Glutamatergic neuron (in vitro differentiated cells): ENCODE data around the gene FTHL17. TPM values are rescaled to one million over a fixed set of nuclear protein-coding genes. Genes with fewer than 3 reads are reported as not detected.

Experiments
- DNase-seq: peaks from one replicate; pipeline ENCODE4 v3.0.0; 2022
- H3K27ac Mint-ChIP-seq: one replicate; pipeline ENCODE4 v1.8.0; 2020; ENCODE audit warnings: mild to moderate bottlenecking, mixed read lengths, inconsistent platforms; ENCODE audit not compliant: unreplicated experiment
- H3K27me3 Mint-ChIP-seq: one replicate; pipeline ENCODE4 v1.8.0; 2020; ENCODE audit warnings: mild to moderate bottlenecking, moderate library complexity, mixed read lengths, inconsistent platforms; ENCODE audit not compliant: unreplicated experiment
- H3K36me3 Mint-ChIP-seq: one replicate; pipeline ENCODE4 v1.8.0; 2020; ENCODE audit warnings: mild to moderate bottlenecking, mixed read lengths, inconsistent platforms; ENCODE audit not compliant: unreplicated experiment
- H3K4me1 Mint-ChIP-seq: one replicate; pipeline ENCODE4 v1.8.0; 2020; ENCODE audit warnings: mild to moderate bottlenecking, low read depth, mixed read lengths, inconsistent platforms; ENCODE audit not compliant: unreplicated experiment
- H3K4me3 Mint-ChIP-seq: one replicate; pipeline ENCODE4 v1.8.0; 2020; ENCODE audit warnings: mild to moderate bottlenecking, mixed read lengths, inconsistent platforms; ENCODE audit not compliant: unreplicated experiment
- H3K9me3 Mint-ChIP-seq: one replicate; pipeline ENCODE4 v1.8.0; 2020; ENCODE audit warnings: mild to moderate bottlenecking, moderate library complexity, mixed read lengths, inconsistent platforms; ENCODE audit not compliant: unreplicated experiment
- CTCF ChIP-seq: fragments of 200-600 bp; sonication (generic); IDR thresholded peaks from one replicate; pipeline ENCODE4 v1.5.0; 2021; ENCODE audit not compliant: partially characterized antibody, unreplicated experiment
- total RNA-seq: library from RNA; stranded (reverse); fragmentation: NEBNext Ultra II Directional; extraction: Animal tissue kit (Norgen Biotek cat#: 25700); gene quantifications from one replicate; pipeline ENCODE4 v1.2.1, GENCODE V29; 2021; ENCODE audit not compliant: unreplicated experiment

Gene FTHL17
- total RNA-seq, 1 donor from 2014 or later: not detected

- Mint-ChIP-seq H3K4me1 (no peaks in the 10 kb centered on the region), H3K4me3 (no peak overlapping the region)
- TF ChIP-seq CTCF: no peak
These were observed 8.7 kb downstream of the FTHL17 start for GRCh38 chrX:31063114-31063513.

GRCh38 chrX:31061091-31061490, 10.8 kb downstream of the FTHL17 start:
- Mint-ChIP-seq H3K27me3 (no peaks in the 10 kb centered on the region), H3K36me3 (no peaks in the 10 kb centered on the region), H3K9me3 (no peaks in the 10 kb centered on the region), H3K4me1 (no peaks in the 10 kb centered on the region), H3K27ac (no peak overlapping the region), H3K4me3 (no peak overlapping the region)
- TF ChIP-seq CTCF: no peak
- no peak for DNase-seq

More at GRCh38 chrX:31063114-31063513, 8.7 kb downstream of the FTHL17 start:
- no peaks in the 10 kb centered on the region for H3K9me3 Mint-ChIP-seq
- no peaks in the 10 kb centered on the region for H3K27me3 Mint-ChIP-seq
- H3K36me3 Mint-ChIP-seq: no peaks in the 10 kb centered on the region
- no peak for DNase-seq
- H3K27ac Mint-ChIP-seq: no peak overlapping the region

- Mint-ChIP-seq H3K36me3 (no peaks in the 10 kb centered on the region), H3K4me3 (no peak overlapping the region), H3K27ac (no peak overlapping the region), H3K4me1 (no peaks in the 10 kb centered on the region), H3K9me3 (no peaks in the 10 kb centered on the region), H3K27me3 (no peaks in the 10 kb centered on the region)
- TF ChIP-seq CTCF: no peak
- DNase-seq: no peak
These were observed 11.8 kb downstream of the FTHL17 start for GRCh38 chrX:31060016-31060415.

- no peak for DNase-seq
- H3K27ac Mint-ChIP-seq: no peak overlapping the region
- no peaks in the 10 kb centered on the region for H3K9me3 Mint-ChIP-seq
- no peaks in the 10 kb centered on the region for H3K36me3 Mint-ChIP-seq
- H3K4me1 Mint-ChIP-seq: no peaks in the 10 kb centered on the region
- H3K4me3 Mint-ChIP-seq: no peak overlapping the region
- no peaks in the 10 kb centered on the region for H3K27me3 Mint-ChIP-seq
- no peak for TF ChIP-seq CTCF
These were observed 13.6 kb downstream of the FTHL17 start for GRCh38 chrX:31058284-31058683.

- no peak for TF ChIP-seq CTCF
- Mint-ChIP-seq H3K27ac (no peak overlapping the region), H3K4me3 (no peak overlapping the region), H3K9me3 (no peaks in the 10 kb centered on the region), H3K4me1 (no peaks in the 10 kb centered on the region), H3K36me3 (no peaks in the 10 kb centered on the region), H3K27me3 (no peaks in the 10 kb centered on the region)
- no peak for DNase-seq
These were observed 14.2 kb downstream of the FTHL17 start for GRCh38 chrX:31057691-31058090.
